HepG2 (cell line): Measurements from ENCODE around the gene CD7. TPM values are rescaled to one million over a fixed set of nuclear protein-coding genes. Genes with fewer than 3 reads are reported as not detected.
A peak's percentile ranks its signal among the peaks of the same experiment; 100 is the strongest.

Experiments
- CHCHD3 ChIP-seq: sonication (generic); formaldehyde crosslinking; IDR thresholded peaks from 2 replicates; pipeline ENCODE4 v1.8.0; 2022; ENCODE audit warnings: mild to moderate bottlenecking, missing genetic modification reagents, moderate library complexity
- DMAP1 ChIP-seq: IDR thresholded peaks from 2 replicates; pipeline ENCODE4 v1.6.1; 2016
- ELF1 ChIP-seq: sonication (generic); formaldehyde crosslinking; IDR thresholded peaks from 2 replicates; pipeline ENCODE4 v1.4.0; 2020; ENCODE audit warnings: missing genetic modification reagents
- GZF1 ChIP-seq: sonication (generic); formaldehyde crosslinking; IDR thresholded peaks from 2 replicates; pipeline ENCODE4 v1.5.1; 2020; ENCODE audit warnings: mild to moderate bottlenecking, missing genetic modification reagents
- HOXA5 ChIP-seq: sonication (generic); formaldehyde crosslinking; IDR thresholded peaks from 2 replicates; pipeline ENCODE4 v1.4.0; 2020; ENCODE audit warnings: missing genetic modification reagents
- KDM1A ChIP-seq: IDR thresholded peaks from 2 replicates; pipeline ENCODE4 v1.6.1; 2016; ENCODE audit warnings: missing compliant biosample characterization
- MAFF ChIP-seq: IDR thresholded peaks from 2 replicates; pipeline ENCODE4 v1.6.1; 2011; ENCODE audit warnings: low read depth, low read length, improper control_type of control experiment
- MATR3 ChIP-seq: sonication (generic); formaldehyde crosslinking; IDR thresholded peaks from 2 replicates; pipeline ENCODE4 v1.4.0; 2020; ENCODE audit warnings: missing genetic modification reagents
- NKX3-1 ChIP-seq: sonication (generic); formaldehyde crosslinking; IDR thresholded peaks from 2 replicates; pipeline ENCODE4 v1.5.0; 2020; ENCODE audit warnings: missing genetic modification reagents
- PHF8 ChIP-seq: sonication (generic); formaldehyde crosslinking; IDR thresholded peaks from 2 replicates; pipeline ENCODE4 v1.5.0; 2020; ENCODE audit warnings: missing genetic modification reagents
- SMYD3 ChIP-seq: sonication (generic); formaldehyde crosslinking; IDR thresholded peaks from 2 replicates; pipeline ENCODE4 v1.8.1; 2023; ENCODE audit warnings: mild to moderate bottlenecking, missing genetic modification reagents
- STAG1 ChIP-seq: sonication (generic); formaldehyde crosslinking; IDR thresholded peaks from 2 replicates; pipeline ENCODE4 v1.4.0; 2020; ENCODE audit warnings: missing genetic modification reagents
- STAT5B ChIP-seq: sonication (generic); formaldehyde crosslinking; IDR thresholded peaks from 2 replicates; pipeline ENCODE4 v1.4.0; 2020; ENCODE audit warnings: missing genetic modification reagents
- TAF1 ChIP-seq: sonication (generic); formaldehyde crosslinking; IDR thresholded peaks from 2 replicates; pipeline ENCODE4 v1.4.0; 2020; ENCODE audit warnings: missing genetic modification reagents
- TCF7L2 ChIP-seq: IDR thresholded peaks from 2 replicates; pipeline ENCODE4 v1.6.1; 2011; ENCODE audit warnings: mild to moderate bottlenecking, low read depth, low read length, moderate library complexity
- TFAP4 ChIP-seq: sonication (generic); IDR thresholded peaks from 2 replicates; pipeline ENCODE4 v1.6.1; 2016; ENCODE audit warnings: low read depth, borderline replicate concordance
- ZEB1 ChIP-seq: IDR thresholded peaks from 2 replicates; pipeline ENCODE4 v1.6.1; 2012; ENCODE audit warnings: mild to moderate bottlenecking, low read depth, inconsistent platforms; ENCODE audit not compliant: insufficient replicate concordance
- ZFP37 ChIP-seq: sonication (generic); formaldehyde crosslinking; IDR thresholded peaks from 2 replicates; pipeline ENCODE4 v1.4.0; 2020; ENCODE audit warnings: missing genetic modification reagents, borderline replicate concordance
- ZKSCAN1 ChIP-seq: fragments of 150-350 bp; IDR thresholded peaks from 2 replicates; pipeline ENCODE4 v1.6.1; 2014; ENCODE audit warnings: low read length
- ZNF138 ChIP-seq: sonication (generic); formaldehyde crosslinking; IDR thresholded peaks from 2 replicates; pipeline ENCODE4 v1.5.0; 2020; ENCODE audit warnings: mild to moderate bottlenecking, low read depth, missing genetic modification reagents
- ZNF629 ChIP-seq: sonication (generic); formaldehyde crosslinking; conservative IDR thresholded peaks from 2 replicates; pipeline ENCODE4 v1.5.0; 2020; ENCODE audit warnings: missing genetic modification reagents
- ZNF788 ChIP-seq: sonication (generic); formaldehyde crosslinking; IDR thresholded peaks from 2 replicates; pipeline ENCODE4 v1.5.0; 2020; ENCODE audit warnings: mild to moderate bottlenecking, missing genetic modification reagents, borderline replicate concordance
- polyA plus RNA-seq, 8 experiments: library from polyadenylated mRNA; depleted of rRNA in 3 of 8; stranded (reverse) in 7 of 8; unstranded in 1 of 8; fragments of >200 nt; fragmentation: Illumina TruSeq in 4 of 8; extraction: Trizol in 4 of 8; gene quantifications; 2 replicates each; pipeline versions ENCODE4 v1.2.1 to v1.2.3, GENCODE V29; 2011 to 2016; ENCODE audit warnings: low read depth in 4 of 8, missing spikeins in 1 of 8, mixed read lengths in 1 of 8; ENCODE audit not compliant: insufficient read depth in 1 of 8
- total RNA-seq, 5 experiments: library from RNA; depleted of rRNA; stranded (reverse); fragments of >200 nt; fragmentation: Illumina TruSeq; extraction: Trizol; gene quantifications; 2 replicates each; pipeline ENCODE4 v1.2.3, GENCODE V29; 2016; ENCODE audit warnings: low read depth in 1 of 5
- TF ChIP-seq, protein P1 (sequence below): sonication (generic); formaldehyde crosslinking; IDR thresholded peaks from 2 replicates; pipeline ENCODE4 v1.4.0; 2020; ENCODE audit warnings: missing genetic modification reagents
- TF ChIP-seq, protein P2 (sequence below): sonication (generic); formaldehyde crosslinking; IDR thresholded peaks from 2 replicates; pipeline ENCODE4 v1.5.0; 2020; ENCODE audit warnings: missing genetic modification reagents
- TF ChIP-seq, protein P3 (sequence below): IDR thresholded peaks from 2 replicates; pipeline ENCODE4 v1.4.0; 2020; ENCODE audit warnings: mild to moderate bottlenecking, missing genetic modification reagents

CD7 gene
- total and polyA plus RNA-seq, 2 of the 13 experiments (the other 11 are each of a cell fraction or from before 2014, with no cell fraction given): 67.6 to 76.4 TPM

- TF ChIP-seq ZEB1 (no peak), PHF8 (CRISPR knock-in tag) (no peak; the same call in 1 of the 2 replicates), CHCHD3 (CRISPR knock-in tag) (0 out of 2 replicates have a peak, but pooled peaks have one; percentile 55), MAFF (peak; percentile 36; the same call in 1 of the 2 replicates), NKX3-1 (peak; percentile 97), ZNF788 (CRISPR knock-in tag) (peak; percentile 98), TCF7L2 (no peak), ZKSCAN1 (no peak), SMYD3 (CRISPR knock-in tag) (peak; percentile 96; the same call in 1 of the 2 replicates), GZF1 (CRISPR knock-in tag) (peak; percentile 67; the same call in 1 of the 2 replicates), ZFP37 (CRISPR knock-in tag) (peak; percentile 87; the same call in 1 of the 2 replicates), ZNF629 (CRISPR knock-in tag) (peak; percentile 68), ELF1 (peak; percentile 42; the same call in 1 of the 2 replicates), TFAP4 (peak; percentile 100), ZNF138 (CRISPR knock-in tag) (no peak), HOXA5 (CRISPR knock-in tag) (peak; percentile 84), KDM1A (CRISPR knock-in tag) (0 out of 2 replicates have a peak, but pooled peaks have one; percentile 33), STAG1 (CRISPR knock-in tag) (peak; percentile 54), DMAP1 (CRISPR knock-in tag) (peak; percentile 85; the same call in 1 of the 2 replicates), MATR3 (CRISPR knock-in tag) (no peak), STAT5B (no peak), TAF1 (peak; percentile 52)
- TF ChIP-seq, protein P1, sequence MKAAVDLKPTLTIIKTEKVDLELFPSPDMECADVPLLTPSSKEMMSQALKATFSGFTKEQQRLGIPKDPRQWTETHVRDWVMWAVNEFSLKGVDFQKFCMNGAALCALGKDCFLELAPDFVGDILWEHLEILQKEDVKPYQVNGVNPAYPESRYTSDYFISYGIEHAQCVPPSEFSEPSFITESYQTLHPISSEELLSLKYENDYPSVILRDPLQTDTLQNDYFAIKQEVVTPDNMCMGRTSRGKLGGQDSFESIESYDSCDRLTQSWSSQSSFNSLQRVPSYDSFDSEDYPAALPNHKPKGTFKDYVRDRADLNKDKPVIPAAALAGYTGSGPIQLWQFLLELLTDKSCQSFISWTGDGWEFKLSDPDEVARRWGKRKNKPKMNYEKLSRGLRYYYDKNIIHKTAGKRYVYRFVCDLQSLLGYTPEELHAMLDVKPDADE (CRISPR knock-in tag): no peak
- TF ChIP-seq, protein P2, sequence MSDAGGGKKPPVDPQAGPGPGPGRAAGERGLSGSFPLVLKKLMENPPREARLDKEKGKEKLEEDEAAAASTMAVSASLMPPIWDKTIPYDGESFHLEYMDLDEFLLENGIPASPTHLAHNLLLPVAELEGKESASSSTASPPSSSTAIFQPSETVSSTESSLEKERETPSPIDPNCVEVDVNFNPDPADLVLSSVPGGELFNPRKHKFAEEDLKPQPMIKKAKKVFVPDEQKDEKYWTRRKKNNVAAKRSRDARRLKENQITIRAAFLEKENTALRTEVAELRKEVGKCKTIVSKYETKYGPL: no peak; the same call in 1 of the 2 replicates
- TF ChIP-seq, protein P3, sequence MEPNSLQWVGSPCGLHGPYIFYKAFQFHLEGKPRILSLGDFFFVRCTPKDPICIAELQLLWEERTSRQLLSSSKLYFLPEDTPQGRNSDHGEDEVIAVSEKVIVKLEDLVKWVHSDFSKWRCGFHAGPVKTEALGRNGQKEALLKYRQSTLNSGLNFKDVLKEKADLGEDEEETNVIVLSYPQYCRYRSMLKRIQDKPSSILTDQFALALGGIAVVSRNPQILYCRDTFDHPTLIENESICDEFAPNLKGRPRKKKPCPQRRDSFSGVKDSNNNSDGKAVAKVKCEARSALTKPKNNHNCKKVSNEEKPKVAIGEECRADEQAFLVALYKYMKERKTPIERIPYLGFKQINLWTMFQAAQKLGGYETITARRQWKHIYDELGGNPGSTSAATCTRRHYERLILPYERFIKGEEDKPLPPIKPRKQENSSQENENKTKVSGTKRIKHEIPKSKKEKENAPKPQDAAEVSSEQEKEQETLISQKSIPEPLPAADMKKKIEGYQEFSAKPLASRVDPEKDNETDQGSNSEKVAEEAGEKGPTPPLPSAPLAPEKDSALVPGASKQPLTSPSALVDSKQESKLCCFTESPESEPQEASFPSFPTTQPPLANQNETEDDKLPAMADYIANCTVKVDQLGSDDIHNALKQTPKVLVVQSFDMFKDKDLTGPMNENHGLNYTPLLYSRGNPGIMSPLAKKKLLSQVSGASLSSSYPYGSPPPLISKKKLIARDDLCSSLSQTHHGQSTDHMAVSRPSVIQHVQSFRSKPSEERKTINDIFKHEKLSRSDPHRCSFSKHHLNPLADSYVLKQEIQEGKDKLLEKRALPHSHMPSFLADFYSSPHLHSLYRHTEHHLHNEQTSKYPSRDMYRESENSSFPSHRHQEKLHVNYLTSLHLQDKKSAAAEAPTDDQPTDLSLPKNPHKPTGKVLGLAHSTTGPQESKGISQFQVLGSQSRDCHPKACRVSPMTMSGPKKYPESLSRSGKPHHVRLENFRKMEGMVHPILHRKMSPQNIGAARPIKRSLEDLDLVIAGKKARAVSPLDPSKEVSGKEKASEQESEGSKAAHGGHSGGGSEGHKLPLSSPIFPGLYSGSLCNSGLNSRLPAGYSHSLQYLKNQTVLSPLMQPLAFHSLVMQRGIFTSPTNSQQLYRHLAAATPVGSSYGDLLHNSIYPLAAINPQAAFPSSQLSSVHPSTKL (CRISPR knock-in tag): peak; percentile 95
Measured at GRCh38 chr17:82267575-82268379, 49.6 kb downstream of the CD7 start (continued).
